NCI-H2171 (cell line): ENCODE measurements around the gene MRPL58.
"Not testable (repeated sequence)": the region's sequence is repeated elsewhere in the genome, so short reads cannot be mapped to it uniquely, and the experiment has no call there.

Experiments
- DNase-seq: peaks from one replicate; lab custom pipeline; 2025; lab: John Stamatoyannopoulos, UW

Gene MRPL58

DNA sequence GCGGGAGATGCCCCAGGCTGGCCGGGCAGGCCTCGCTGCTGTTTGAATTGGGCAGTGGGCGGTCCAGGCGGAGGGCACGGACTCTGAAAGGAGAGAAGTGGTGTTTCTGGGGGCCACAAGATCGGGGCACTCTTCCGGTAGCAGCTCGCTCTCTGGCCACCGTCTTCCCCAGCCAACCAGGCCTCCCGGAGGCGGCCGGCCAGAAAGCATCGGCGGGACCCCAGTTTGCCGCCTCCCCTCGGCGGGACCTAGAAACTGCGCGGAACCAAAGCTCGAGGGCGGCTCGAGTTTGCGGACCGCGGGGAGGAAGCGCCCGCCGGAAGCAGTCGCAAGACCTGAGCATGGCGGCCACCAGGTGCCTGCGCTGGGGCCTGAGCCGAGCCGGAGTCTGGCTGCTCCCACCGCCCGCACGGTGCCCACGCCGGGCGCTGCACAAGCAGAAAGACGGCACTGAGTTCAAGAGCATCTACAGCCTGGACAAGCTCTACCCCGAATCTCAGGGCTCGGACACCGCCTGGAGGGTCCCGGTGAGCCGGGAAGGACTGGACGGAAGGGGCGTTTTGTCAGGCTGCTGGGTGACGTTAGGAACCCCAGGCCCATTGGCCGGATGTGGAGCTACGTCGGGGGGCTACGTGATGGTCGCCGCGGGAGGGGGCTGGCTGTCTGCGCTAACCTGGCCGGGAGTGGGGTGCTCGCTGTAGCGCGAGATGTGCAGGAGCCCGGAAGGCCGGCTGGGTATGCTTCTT is at the start of gene MRPL58:
TSS of gene MRPL58 (plus strand) at position 325 of the 746 bp plus-strand sequence. CDS start at position 342, 17 bp downstream.
- DNase-seq: peak; percentile 86

GRCh38 chr17:74963656-74964055 is 48.8 kb upstream of the MRPL58 start:
- no peak for DNase-seq

DNA sequence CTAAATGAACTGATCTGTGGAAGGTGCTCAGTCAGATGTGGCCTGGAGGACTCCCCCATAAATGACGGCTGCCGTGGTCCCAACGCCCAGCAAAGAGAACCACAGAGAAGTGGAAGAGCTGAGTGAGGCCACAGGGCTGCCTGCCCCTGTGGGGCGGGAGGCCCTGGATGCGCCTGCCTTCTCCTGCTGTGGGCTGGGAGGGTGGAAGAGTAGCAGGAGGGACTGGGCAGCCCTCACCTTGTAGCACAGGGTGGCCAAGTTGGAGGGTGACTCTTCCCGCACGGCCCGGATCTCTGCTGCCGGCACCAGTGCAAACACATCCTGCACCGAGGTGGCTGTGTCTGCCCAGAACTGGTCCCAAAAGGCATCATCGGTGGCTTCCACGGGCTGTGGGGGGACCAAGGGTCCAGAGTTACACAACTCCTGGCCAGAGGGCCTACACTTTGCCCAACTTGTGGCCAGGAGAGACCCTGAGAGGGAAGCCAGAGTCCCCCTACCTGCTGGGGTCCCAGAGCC is 48.2 kb upstream of the MRPL58 start:
- DNase-seq: no peak

- DNase-seq: no peak
Measured at GRCh38 chr17:74964988-74965622, 47.4 kb upstream of the MRPL58 start.

- no peak for DNase-seq
Measured at GRCh38 chr17:74968361-74968780, 44.1 kb upstream of the MRPL58 start.

DNA sequence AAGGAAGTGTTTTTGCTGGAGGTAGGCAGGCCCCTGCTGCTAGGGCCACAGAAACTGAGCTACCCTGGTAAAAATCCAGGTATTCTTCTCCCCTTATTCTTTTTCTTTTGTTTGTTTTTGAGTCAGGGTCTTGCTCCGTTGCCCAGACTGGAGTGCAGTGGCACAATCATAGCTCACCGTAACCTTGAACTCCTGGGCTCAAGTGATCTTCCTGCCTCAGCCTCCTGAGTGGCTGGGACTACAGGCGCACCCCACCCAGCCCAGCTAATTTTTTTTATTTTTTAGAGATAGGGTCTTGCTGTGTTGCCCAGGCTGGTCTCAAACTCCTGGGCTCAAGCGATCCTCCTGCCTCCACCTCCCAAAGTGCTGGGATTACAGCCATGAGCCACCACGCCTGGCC is 43.0 kb upstream of the MRPL58 start:
- not testable (repeated sequence) for DNase-seq

DNA sequence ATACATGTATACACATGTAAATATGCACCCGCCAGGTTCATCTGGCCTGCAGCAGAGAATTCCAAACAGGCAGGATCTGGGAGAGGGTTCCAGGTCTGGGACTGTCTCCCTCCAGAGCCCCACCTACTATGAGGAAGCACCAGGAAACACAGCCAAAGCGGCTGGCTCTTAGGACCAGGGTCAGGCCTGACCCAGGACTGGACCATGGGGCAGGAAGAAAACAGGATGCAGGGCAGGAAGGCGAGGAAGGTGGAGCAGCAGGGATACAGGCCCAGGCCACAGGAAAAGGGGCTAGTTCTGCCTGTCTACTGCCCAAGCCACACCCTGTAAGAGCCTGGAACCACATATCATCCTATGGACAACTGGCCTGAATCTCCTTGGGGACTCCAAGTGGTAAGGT is 42.1 kb upstream of the MRPL58 start:
- no peak for DNase-seq

- no peak for DNase-seq
Measured at GRCh38 chr17:74971069-74971841, 41.2 kb upstream of the MRPL58 start.

DNA sequence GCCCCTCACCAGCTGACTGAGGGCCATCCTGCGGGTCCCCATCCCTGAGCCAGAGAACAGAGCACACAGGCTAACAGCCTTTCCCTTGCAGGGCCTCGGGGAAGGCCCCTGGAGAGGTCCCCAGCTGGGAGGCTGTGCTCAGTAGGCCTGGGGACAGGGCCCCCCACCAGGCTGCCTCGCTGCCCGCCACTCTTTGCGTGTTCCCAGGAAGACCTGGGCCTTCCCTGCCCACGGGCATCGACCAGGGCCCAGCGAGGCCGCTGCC is 40.7 kb upstream of the MRPL58 start:
- DNase-seq: no peak

DNA sequence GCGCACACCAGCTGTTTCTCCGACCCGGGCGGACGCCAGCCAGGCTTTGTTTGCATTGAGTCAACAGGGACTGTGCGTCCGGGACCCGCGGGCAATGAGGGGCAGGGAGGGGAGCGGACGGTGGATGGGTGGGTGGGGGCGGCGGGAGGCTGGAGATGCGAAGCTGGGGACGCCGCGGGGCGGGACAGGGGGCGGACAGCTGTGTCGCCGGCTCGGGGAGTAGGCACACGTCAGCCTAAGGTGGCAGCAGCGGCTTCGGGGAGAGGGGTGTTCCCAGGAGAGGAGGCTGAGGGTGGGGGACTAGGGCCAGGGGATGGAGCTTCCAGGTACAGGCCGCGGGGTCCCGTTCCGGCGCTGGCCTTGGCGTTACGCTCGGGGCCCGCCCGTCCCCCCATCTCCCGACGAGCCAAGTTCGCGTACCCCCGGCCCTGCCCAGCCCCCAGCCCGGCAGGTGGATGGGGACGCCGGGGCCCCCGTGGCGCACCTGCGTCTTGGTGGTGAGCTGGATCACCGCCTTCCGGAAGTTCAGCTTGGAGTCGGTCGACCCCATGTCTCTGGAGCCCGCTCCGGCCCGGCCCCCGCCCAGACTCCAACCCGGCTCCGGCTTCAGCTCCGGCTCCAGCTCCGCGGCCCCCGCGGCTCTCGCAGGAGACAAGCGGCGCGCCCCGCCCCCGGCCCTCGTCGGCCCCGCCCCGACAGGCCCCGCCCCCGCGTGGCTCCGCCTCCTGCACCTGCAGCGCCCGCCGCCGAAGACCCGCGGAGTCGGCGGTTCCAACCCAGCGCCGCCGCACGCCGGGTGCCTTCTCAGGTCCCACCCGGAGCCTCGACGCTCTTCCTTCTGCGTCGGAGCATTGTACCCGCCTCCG is 40.1 kb upstream of the MRPL58 start, which contains the start of gene HID1:
TSS of gene HID1 (minus strand) at position 653 of the 866 bp plus-strand sequence. CDS start at position 550, 103 bp downstream.
- DNase-seq: peak; percentile 78

DNA sequence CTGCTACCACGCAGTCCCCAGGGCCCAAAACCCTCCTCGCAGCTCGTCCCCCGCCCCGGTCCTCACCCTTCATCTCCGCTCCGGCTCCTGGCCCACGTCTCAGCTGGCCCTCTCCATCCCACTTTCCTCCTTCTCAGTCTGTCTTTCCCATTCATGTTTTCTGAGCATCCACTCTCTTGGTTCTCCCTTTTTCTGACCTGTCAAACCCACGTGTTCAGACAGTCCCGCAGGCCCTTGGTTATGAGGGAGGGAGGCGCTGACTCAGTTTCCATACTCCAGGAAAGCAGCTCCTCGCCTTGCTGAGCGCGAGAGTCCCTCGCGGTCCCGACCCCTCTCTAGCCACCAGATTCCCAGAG is 39.5 kb upstream of the MRPL58 start:
- DNase-seq: no peak

DNA sequence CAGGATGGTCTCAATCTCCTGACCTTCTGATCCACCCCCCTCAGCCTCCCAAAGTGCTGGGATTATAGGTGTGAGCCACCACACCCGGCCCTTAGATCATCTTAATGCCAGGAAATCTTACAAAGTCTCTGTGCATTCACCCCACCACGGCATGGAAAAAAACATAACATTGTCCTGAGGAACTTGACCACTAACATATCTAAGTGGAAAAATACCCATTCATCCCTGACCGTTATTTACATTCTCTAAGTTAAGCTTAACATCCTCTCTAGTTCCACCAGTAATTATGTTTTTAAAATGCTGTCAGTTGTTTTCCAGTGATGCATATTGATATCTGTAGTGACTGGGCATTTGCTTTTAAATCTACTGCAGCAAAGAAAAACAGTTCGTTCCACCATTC is 36.5 kb upstream of the MRPL58 start:
- DNase-seq: no peak

DNA sequence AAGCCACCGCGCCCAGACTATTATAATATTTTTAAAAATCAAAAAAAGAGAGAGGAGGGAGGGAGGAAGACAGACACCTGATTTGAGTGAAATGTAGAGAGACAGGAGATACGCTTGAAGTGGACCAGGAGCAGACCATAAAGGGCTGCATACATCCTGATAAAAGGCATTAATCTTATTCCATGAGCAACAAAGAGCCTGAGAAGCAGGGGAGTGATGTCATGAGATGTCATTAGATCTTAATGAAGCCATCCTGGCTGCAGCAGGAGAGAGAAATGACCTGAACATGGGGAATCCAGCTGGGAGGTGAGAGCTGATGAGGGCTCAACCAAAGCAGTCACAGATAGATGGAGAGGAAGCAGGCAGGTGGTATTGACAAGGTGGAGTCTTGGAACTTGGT is 34.7 kb upstream of the MRPL58 start:
- no peak for DNase-seq

DNA sequence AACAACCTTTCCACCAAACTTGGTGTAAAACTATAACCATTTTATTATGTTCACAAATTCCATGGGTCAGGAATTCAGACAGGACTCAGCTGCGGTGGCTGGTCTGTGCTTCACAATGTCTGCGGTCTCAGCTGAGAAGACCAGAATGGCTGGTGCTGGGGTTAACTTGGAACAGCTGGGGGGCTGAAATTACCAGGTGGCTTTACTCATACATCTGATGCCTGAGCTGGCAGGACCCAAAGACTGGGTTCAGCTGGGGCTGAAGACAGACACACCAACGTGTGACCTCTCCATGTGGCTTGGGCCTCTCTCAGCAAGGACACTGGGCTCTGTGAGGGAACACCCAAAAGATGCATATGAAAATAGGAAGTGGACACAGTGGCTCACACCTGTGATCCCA is 34.2 kb upstream of the MRPL58 start:
- no peak for DNase-seq

DNA sequence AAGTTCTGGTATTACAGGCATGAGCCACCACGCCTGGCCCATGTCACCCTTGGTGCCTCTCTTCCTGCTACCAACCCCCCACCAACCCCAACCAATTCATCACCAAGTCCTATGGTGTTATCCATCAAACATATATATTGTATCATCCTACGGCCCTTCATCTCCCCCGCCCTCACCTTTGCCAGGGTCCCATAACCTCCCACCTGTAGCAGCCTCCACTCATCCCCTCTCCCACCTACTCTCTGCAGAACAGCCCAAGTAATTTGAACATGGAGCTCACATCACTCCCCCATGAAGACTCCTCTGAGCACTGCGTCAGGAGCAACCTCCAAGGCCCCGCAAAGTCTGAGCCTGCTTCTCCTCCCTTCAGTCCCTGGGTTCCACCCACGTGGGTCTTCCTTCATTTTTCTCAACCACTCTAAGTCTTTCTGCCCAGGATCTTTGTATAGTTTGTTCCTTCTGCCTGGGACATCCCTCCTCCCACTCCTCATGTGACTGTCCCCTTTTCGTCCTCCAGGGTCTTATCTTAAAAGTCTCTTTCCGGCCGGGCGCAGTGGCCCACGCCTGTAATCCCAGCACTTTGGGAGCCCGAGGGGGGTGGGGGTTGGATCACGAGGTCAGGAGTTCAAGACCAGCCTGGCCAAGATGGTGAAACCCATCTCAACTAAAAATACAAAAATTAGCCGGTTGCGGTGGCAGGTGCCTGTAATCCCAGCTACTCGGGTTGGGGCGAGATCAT is 32.9 kb upstream of the MRPL58 start:
- no peak for DNase-seq

- DNase-seq: no peak
Measured at GRCh38 chr17:74981318-74981978, 31.0 kb upstream of the MRPL58 start.

- peak; percentile 77 for DNase-seq
Measured at GRCh38 chr17:74981979-74982662, 30.3 kb upstream of the MRPL58 start.

DNA sequence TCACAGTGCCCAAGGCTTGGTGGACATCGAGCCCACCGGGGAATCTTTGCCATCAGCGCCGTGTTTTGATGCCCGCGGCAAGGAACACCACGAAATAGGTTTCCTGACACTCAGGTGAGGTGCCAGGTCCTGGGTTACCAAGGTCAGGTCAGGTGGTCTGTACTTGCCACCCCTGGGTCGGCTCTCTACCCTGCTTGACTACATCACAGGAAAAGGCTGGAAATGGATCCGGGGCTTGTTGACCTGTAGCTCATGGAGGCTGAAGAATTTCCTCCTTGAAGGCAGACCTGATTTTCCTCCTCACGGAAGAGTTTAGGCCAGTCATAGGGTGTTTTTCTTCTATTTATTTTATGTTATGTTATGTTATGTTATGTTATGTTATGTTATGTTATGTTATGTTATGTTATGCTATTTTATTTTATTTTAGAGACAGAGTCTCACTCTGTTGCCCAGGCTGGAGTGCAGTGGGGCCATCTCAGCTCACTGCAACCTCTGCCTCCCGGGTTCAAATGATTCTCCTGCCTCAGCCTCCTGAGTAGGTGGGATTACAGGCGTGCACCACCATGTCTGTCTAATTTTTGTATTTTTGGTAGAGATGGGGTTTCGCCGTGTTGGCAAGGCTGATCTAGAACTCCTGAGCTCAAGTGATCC is 29.7 kb upstream of the MRPL58 start:
- not testable (repeated sequence) for DNase-seq

DNA sequence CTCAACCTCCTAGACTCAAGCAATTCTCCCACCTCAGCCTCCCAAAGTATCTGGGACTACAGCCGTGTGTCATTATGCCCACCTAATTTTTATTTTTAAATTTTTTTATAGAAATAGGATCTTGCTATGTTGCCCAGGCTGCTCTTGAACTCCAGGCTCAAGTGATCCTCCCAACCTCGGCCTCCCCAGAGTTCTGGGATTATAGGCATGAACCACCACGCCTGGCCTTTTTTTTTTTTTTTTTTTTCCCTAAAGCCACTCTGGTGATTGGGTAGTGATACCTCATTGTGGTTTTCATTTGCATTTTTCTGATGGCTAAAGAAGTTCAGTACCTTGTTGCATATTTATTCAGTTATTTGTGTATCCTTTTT is 26.3 kb upstream of the MRPL58 start:
- no peak for DNase-seq
